ENCODE measurements around the gene TRRAP.

Gene TRRAP

DNA sequence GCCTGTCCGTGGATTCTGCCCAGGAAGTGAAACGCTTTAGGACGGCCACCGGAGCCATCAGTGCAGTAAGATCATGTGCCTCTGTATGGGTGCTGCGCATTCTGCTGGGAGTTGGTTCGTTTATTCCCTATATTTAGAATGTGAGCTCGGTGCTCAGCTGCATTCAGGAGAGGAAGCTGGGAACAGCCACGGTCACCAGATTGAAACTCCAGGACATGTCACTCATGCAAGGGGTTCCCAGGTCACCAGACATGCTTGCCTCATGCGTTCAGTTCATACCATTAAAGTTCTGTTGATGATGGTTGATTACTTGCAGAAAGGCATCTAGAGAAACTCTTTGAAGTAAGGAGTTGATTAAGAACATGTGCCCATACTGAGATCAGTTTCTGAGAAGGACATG lies 78.1 kb downstream of the TRRAP start:
- no peak for DNase-seq

DNA sequence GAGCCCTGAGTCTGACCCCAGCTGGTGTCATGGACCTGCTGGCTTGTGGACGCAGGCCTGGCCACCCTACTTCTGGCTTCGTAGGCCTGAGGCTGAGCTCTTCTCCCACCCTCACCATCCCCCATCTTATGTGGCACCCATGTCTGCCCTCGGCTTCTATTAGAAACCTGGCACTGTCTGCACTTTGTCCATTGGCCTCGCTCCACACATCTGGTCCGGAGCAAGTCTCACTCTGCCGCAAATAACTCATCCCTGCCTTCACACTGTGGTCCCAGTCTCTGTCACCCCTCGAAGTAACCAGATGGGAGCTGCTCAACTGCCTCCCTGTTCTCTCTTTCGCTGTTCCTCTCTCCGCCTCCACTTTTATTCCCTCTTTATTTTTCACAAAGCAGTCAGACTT lies 78.6 kb downstream of the TRRAP start:
- no peak for DNase-seq

DNA sequence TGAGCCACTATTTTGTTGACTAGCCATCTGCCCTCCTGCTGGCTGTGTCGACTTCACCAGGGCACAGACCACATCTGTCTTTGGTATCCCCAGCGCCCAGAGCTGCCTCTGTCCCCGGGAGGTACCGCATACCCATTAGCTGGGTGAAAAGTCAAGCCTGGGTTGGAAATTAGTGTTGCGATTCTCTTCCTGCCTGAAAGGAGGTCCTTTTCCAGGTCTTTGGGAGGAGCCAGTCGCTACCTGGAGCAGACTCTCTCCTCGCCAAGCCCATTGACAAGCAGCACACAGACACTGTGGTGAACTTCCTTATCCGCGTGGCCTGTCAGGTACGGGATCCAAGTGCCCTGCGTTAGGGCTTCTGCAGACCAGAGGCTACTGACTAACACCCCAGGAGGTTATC lies 79.4 kb downstream of the TRRAP start:
- DNase-seq, result no peak

GRCh38 chr7:98958968-98959367 lies 80.6 kb downstream of the TRRAP start:
- DNase-seq, result no peak

DNA sequence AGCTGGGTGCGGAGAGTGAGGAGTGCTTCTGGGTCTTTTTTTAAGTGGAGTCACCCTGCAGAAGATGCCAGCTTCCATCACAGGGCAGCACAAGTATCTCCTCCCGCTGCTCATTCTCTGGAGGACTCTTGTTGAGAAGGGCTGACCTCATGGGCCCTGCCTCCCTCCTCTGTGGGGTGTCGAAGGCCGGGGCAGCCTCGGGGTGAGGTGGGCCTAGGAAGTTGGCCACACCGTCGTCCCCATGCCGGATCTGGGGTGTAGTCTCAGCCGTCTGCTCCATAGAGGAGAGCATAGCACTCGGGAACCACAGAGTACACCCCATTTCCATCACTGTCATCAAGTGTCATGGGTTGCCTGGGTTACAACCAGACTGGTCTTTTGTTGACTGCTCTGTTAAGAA lies 85.0 kb downstream of the TRRAP start:
- DNase-seq, result no peak

- DNase-seq, result no peak
Observed at GRCh38 chr7:98964596-98964995, 86.3 kb downstream of the TRRAP start.

- DNase-seq, result no peak
Observed at GRCh38 chr7:98968621-98969020, 90.3 kb downstream of the TRRAP start.

DNA sequence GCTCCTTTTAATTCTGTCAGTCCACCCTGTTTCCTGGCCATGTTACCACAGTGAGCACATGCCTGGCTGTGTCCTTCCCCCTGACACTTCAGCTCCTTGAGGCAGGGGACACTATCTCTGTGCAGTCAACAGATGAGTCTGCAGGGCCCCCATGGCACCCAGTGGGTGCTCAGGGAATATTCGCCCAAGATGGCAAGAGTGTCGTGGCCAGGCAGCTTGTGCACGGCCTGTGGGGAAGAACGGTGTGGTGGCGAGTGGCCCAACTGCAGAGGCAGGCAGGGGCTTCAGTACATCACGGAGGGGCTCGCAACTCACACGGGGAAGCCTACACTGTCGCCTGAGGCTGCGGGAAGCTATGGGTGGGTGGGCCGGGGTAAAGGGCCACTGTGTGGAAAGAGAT lies 91.1 kb downstream of the TRRAP start:
- no peak for DNase-seq

DNA sequence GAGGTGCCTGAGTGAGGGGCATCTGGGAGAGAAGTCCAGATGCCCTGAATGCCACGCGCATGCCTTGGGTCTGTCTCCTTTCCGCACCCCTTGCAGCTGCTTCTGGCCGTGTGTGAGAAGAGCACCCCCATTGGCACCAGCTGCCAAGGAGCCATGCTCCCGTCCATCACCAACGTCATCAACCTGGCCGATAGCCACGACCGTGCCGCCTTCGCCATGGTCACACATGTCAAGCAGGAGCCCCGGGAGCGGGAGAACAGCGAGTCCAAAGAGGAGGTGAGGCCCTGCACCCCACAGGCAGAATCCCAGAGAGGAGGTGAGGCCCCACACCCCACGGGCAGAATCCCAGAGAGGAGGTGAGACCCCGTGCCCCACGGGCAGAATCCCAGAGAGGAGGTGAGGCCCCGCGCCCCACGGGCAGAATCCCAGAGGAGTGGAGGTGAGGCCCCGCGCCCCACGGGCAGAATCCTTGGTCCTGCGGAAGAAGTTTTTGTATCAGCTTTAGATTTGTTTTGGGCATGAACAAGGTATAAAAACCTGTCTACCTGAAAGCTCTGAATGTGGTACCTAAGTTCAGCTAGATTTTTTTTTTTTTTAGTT lies 91.8 kb downstream of the TRRAP start:
- DNase-seq, result no peak

- DNase-seq, result no peak
Observed at GRCh38 chr7:98970805-98971204, 92.5 kb downstream of the TRRAP start.

GRCh38 chr7:98974205-98974604 lies 95.9 kb downstream of the TRRAP start:
- no peak for DNase-seq

- DNase-seq, result no peak
Observed at GRCh38 chr7:98974906-98975816, 96.8 kb downstream of the TRRAP start.

DNA sequence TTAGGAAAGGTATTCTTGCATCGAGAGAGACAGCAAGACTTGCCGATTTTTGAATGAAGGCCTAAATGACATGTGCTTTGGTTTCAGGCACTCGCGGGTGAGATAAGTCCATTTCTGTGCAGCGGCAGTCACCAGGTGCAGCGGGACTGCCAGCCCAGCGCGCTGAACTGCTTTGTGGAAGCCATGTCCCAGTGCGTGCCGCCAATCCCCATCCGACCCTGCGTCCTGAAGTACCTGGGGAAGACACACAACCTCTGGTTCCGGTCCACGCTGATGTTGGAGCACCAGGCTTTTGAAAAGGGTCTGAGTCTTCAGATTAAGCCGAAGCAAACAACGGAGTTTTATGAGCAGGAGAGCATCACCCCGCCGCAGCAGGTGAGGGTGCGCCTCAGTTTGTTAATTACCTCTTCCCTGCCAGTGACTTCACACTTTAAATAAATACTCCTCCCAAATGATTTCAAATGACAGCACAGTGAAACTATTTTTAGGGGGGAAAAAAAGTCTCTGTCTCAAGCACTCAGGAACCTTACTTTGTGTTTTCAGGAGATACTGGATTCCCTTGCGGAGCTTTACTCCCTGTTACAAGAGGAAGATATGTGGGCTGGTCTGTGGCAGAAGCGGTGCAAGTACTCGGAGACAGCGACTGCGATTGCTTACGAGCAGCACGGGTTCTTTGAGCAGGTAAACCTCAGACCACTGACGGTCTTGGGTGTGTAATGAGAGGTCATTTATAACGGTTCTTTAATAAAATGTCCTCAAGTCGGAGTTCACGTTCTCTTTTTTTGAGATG lies 98.3 kb downstream of the TRRAP start:
- DNase-seq, result no peak

DNA sequence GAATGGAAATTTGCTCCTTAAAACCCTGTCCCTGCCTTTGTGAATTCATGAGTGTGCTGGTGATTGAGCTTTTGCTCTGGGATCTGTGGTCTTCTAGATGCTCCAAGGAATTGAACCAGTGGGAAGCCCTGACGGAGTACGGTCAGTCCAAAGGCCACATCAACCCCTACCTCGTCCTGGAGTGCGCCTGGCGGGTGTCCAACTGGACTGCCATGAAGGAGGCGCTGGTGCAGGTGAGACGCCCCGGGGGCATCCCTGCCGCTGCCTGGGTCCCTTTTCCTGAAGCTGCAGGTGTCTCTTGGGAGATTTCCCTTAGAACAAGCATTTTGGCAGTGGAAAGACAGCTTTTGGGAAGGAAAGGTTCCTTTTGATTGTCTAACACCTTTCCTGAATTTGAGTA lies 100.3 kb downstream of the TRRAP start:
- DNase-seq, result no peak

- no peak for DNase-seq
Observed at GRCh38 chr7:98981701-98982100, 103.4 kb downstream of the TRRAP start.

GRCh38 chr7:98982686-98983085 lies 104.4 kb downstream of the TRRAP start:
- DNase-seq, result no peak

DNA sequence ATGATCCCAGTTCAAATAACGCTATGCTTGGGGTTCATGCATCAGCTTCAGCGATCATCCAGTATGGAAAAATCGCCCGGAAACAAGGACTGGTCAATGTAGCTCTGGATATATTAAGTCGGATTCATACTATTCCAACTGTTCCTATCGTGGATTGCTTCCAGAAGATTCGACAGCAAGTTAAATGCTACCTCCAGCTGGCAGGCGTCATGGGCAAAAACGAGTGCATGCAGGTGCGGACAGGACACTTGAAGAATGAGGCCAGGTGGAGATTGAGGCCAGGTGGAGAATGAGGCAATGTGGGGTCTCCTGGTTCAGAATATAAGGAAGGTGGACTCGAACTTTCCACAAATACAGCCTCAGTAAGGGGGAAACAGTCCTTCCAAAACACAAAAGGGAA lies 105.8 kb downstream of the TRRAP start:
- DNase-seq, result no peak

GRCh38 chr7:98985406-98985805 lies 107.1 kb downstream of the TRRAP start:
- no peak for DNase-seq

DNA sequence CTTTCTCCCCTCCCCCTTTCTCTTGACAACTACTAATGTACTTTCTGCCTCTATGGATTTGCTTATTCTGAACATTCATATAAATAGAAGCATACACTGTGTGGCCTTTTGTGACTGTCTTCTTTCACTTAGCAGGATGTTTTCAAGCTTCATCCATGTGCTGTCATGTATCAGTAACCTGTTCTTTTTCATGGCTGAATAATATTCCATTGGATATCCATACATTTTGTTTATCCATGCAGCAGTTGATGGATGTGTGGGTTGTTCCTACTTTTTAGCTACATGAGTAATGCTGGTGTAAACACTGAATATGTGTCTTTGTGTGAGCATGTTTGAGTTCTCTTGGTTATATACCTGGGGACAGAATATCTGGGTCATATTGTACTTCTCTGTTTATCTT lies 107.6 kb downstream of the TRRAP start:
- no peak for DNase-seq

DNA sequence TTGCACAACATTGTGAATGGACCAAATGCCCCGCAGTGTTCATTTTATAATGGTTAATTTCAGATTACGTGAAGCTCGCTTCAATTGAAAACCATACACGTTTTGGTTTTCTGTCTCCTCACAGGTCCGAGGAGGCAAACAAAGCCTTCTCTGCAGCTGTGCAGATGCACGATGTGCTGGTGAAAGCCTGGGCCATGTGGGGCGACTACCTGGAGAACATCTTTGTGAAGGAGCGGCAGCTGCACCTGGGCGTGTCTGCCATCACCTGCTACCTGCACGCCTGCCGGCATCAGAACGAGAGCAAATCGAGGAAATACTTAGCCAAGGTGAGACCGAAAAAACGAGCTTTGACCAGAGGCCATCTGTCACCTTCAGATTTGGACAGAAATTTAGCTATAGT lies 110.3 kb downstream of the TRRAP start:
- DNase-seq, result no peak

DNA sequence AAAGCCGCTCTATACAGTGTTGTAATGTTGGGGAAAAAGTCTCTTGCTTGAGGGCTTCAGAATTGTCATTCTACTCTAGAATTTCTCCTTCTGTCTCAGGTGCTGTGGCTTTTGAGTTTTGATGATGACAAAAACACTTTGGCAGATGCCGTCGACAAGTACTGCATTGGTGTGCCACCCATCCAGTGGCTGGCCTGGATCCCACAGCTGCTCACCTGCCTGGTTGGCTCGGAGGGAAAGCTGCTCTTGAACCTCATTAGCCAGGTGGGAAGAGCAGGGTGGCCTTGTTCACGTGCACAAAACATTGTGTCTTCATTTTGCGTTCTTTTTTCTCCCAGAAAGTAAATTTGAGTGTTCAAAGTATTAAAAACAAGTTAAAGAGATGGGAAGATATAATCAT lies 112.0 kb downstream of the TRRAP start:
- DNase-seq, result no peak

- DNase-seq, result no peak
Observed at GRCh38 chr7:98991141-98991540, 112.8 kb downstream of the TRRAP start.

- no peak for DNase-seq
Observed at GRCh38 chr7:98992076-98992475, 113.7 kb downstream of the TRRAP start.
